ENCODE data around the gene CCNT1.
"Not testable (repeated sequence)": the region's sequence is repeated elsewhere in the genome, so short reads cannot be mapped to it uniquely, and the experiment has no call there.

Gene CCNT1

GRCh38 chr12:48691826-48692487, 24.6 kb downstream of the CCNT1 start:
- DNase-seq (ENCODE audit: low read depth) = no peak

- no peak for DNase-seq (ENCODE audit: low read depth)
These were observed 25.5 kb downstream of the CCNT1 start for GRCh38 chr12:48690990-48691389.

- no peak for DNase-seq (ENCODE audit: low read depth)
These were observed 26.1 kb downstream of the CCNT1 start for GRCh38 chr12:48690436-48690835.

GRCh38 chr12:48688836-48689235, 27.7 kb downstream of the CCNT1 start:
- DNase-seq (ENCODE audit: low read depth) = no peak

- DNase-seq (ENCODE audit: low read depth) = no peak
These were observed 28.9 kb downstream of the CCNT1 start for GRCh38 chr12:48687592-48687991.

GRCh38 chr12:48686615-48687334, 29.7 kb downstream of the CCNT1 start:
- no peak for DNase-seq (ENCODE audit: low read depth)

- DNase-seq (ENCODE audit: low read depth) = no peak
These were observed 30.4 kb downstream of the CCNT1 start for GRCh38 chr12:48686037-48686595.

- DNase-seq (ENCODE audit: low read depth) = no peak
These were observed 33.0 kb downstream of the CCNT1 start for GRCh38 chr12:48683534-48683933.

GRCh38 chr12:48682927-48683326, 33.6 kb downstream of the CCNT1 start:
- no peak for DNase-seq (ENCODE audit: low read depth)

GRCh38 chr12:48682533-48682905, 34.0 kb downstream of the CCNT1 start:
- DNase-seq (ENCODE audit: low read depth) = not testable (repeated sequence)

GRCh38 chr12:48681710-48682532, 34.6 kb downstream of the CCNT1 start, which contains the start of gene KANSL2:
KANSL2 (minus strand) TSS chr12:48682238; CDS start chr12:48681632, 606 bp downstream.
- peak; percentile 93 for DNase-seq (ENCODE audit: low read depth)

GRCh38 chr12:48681399-48681709, 35.2 kb downstream of the CCNT1 start:
- DNase-seq (ENCODE audit: low read depth) = no peak

GRCh38 chr12:48680861-48681260, 35.6 kb downstream of the CCNT1 start:
- DNase-seq (ENCODE audit: low read depth) = no peak

- DNase-seq (ENCODE audit: low read depth) = no peak
These were observed 37.8 kb downstream of the CCNT1 start for GRCh38 chr12:48678551-48679185.

GRCh38 chr12:48671231-48671856, 45.2 kb downstream of the CCNT1 start:
- DNase-seq (ENCODE audit: low read depth) = no peak

GRCh38 chr12:48668996-48669395, 47.5 kb downstream of the CCNT1 start:
- no peak for DNase-seq (ENCODE audit: low read depth)

- DNase-seq (ENCODE audit: low read depth) = no peak
These were observed 56.6 kb downstream of the CCNT1 start for GRCh38 chr12:48659863-48660262.

GRCh38 chr12:48651681-48652080, 64.8 kb downstream of the CCNT1 start:
- no peak for DNase-seq (ENCODE audit: low read depth)

GRCh38 chr12:48645354-48645753, 71.2 kb downstream of the CCNT1 start:
- DNase-seq (ENCODE audit: low read depth) = not testable (repeated sequence)

GRCh38 chr12:48643011-48643410, 73.5 kb downstream of the CCNT1 start:
- no peak for DNase-seq (ENCODE audit: low read depth)

GRCh38 chr12:48641752-48642555, 74.6 kb downstream of the CCNT1 start:
- not testable (repeated sequence) for DNase-seq (ENCODE audit: low read depth)
